Measurements from ENCODE around the gene NET1.
"Not testable (repeated sequence)": the region's sequence is repeated elsewhere in the genome, so short reads cannot be mapped to it uniquely, and the experiment has no call there.

NET1 gene

GRCh38 chr10:5370493-5371352 lies 41.6 kb upstream of the NET1 start:
- TF ChIP-seq CTCF (conservative IDR thresholded peaks at IDR 0.05): no peak
- no peak for TF ChIP-seq ZFX (IDR thresholded peaks at IDR 0.05)
- no peak overlapping the region for H3K27ac ChIP-seq

GRCh38 chr10:5373307-5373706 lies 39.0 kb upstream of the NET1 start:
- TF ChIP-seq ZFX (IDR thresholded peaks at IDR 0.05): no peak
- TF ChIP-seq CTCF (conservative IDR thresholded peaks at IDR 0.05): no peak
- H3K27ac ChIP-seq: no peak overlapping the region

- TF ChIP-seq ZFX (IDR thresholded peaks at IDR 0.05) (no peak), CTCF (conservative IDR thresholded peaks at IDR 0.05) (no peak)
- H3K27ac ChIP-seq: no peak overlapping the region
Observed at GRCh38 chr10:5373891-5374611, 38.3 kb upstream of the NET1 start.

GRCh38 chr10:5376450-5376849 lies 35.9 kb upstream of the NET1 start:
- H3K27ac ChIP-seq: no peak overlapping the region
- no peak for TF ChIP-seq ZFX (IDR thresholded peaks at IDR 0.05)
- no peak for TF ChIP-seq CTCF (conservative IDR thresholded peaks at IDR 0.05)

GRCh38 chr10:5379202-5379601 lies 33.2 kb upstream of the NET1 start:
- H3K27ac ChIP-seq: not testable (repeated sequence)

- H3K27ac ChIP-seq: not testable (repeated sequence)
Observed at GRCh38 chr10:5380395-5380794, 32.0 kb upstream of the NET1 start.

- no peak overlapping the region for H3K27ac ChIP-seq
- no peak for TF ChIP-seq ZFX (IDR thresholded peaks at IDR 0.05)
- TF ChIP-seq CTCF (conservative IDR thresholded peaks at IDR 0.05): no peak
Observed at GRCh38 chr10:5381187-5381586, 31.2 kb upstream of the NET1 start.

GRCh38 chr10:5385224-5385623 lies 27.1 kb upstream of the NET1 start:
- no peak overlapping the region for H3K27ac ChIP-seq
- TF ChIP-seq ZFX (IDR thresholded peaks at IDR 0.05): no peak
- TF ChIP-seq CTCF (conservative IDR thresholded peaks at IDR 0.05): no peak

Data from C4-2B (cell line).